ENCODE results near the gene LDLRAD3.

Gene LDLRAD3

DNA sequence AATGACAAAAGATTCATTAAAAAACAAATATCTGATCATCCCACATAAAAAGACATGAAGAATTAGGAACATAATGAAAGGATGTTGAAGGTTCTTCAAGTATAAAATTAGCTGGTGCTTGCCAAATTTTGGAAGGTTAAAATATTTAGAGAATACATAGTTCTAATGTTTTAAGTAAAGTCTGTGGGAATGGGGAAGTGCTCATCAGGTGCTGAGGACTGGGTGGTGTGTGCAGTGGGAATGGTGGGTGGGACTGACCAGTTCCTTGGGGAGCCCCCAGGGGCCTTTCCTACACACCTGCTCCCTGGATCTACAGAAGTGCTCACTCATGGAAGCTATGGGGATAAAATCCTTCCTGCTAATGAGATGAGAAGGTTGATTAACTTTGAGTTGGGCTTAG is 11.8 kb downstream of the LDLRAD3 start:
- no peak for DNase-seq
- no peak for TF ChIP-seq POLR2A (IDR thresholded peaks at IDR 0.05; ENCODE audit: low read length)
- TF ChIP-seq GATA1 (IDR thresholded peaks at IDR 0.05; ENCODE audit: low read depth, low read length), result no peak

DNA sequence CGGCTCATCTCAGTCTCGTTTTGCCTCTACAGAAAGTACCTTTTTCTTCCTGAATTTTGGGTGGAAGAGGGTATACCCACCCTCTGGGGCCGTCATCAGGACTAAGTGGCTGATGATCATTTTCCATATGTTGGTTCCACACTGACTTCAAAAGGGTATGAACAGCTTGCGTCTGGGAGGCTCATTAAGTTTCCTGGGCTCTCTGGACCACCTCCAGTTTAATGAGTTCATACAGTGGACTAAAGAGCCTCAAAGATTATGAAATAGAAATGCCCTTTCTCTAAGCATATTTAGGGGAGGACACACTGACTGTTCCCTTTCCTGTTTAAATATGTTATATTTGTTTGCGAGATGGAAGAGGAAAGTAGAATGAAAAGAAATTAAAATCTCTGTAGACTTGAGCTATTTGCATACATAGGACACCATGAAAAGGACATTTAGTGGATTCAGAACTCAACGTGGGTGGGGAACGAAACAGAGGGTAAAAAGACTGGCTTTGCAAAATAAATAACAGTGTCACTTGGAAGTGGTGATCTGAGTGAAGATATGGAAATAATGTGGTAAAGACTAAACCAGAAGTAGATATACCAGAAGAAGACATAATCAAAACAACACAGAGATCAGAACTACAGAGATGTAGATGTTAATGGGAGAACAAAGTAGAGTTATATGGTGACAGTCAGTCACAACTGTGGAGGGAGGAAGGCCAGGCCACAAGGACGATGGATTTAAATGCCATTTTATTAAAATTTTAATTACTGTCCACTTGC is 18.7 kb downstream of the LDLRAD3 start:
- DNase-seq, result no peak
- TF ChIP-seq POLR2A (IDR thresholded peaks at IDR 0.05; ENCODE audit: low read length), result no peak
- no peak for TF ChIP-seq GATA1 (IDR thresholded peaks at IDR 0.05; ENCODE audit: low read depth, low read length)

DNA sequence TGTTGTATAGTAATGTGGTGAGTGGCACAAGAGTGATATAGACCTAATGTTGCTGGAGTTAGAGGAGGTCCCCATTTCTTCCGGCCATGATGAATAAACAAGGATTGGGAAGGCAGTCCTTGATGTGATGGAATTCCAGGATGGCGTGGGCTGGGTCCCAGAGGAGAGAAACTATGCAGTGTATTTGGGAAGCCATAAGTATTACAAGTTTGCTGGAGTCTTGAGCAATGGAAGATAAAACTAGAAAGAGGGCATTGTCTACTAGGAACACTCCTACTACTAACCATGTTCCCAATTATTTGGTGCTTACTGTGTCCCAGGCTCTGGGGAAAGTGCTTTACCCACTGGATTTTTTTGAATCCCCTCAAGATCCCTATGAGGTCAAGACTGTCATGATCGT is 20.0 kb downstream of the LDLRAD3 start:
- TF ChIP-seq GATA1 (IDR thresholded peaks at IDR 0.05; ENCODE audit: low read depth, low read length) (no peak), POLR2A (IDR thresholded peaks at IDR 0.05; ENCODE audit: low read length) (no peak)
- DNase-seq, result no peak

DNA sequence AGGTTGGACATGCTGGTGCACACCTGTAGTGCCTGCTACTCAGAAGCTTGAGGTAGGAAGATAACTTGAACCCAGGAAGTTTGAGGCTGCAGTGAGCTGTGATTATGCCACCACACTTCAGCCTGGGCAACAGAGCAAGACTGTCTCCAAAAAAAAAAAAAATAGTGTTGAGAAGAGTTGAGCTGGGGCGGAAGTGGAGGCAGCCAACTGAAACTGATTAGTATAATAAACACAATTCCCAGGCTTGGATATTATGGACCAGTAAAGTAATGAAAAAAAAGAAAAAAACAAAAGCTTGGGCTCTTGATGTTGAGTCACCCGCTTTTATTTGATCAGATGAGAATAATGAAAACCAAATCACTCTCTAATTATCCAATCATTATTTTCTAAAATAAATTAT is 21.0 kb downstream of the LDLRAD3 start:
- no peak for TF ChIP-seq GATA1 (IDR thresholded peaks at IDR 0.05; ENCODE audit: low read depth, low read length)
- TF ChIP-seq POLR2A (IDR thresholded peaks at IDR 0.05; ENCODE audit: low read length), result no peak
- DNase-seq, result no peak

DNA sequence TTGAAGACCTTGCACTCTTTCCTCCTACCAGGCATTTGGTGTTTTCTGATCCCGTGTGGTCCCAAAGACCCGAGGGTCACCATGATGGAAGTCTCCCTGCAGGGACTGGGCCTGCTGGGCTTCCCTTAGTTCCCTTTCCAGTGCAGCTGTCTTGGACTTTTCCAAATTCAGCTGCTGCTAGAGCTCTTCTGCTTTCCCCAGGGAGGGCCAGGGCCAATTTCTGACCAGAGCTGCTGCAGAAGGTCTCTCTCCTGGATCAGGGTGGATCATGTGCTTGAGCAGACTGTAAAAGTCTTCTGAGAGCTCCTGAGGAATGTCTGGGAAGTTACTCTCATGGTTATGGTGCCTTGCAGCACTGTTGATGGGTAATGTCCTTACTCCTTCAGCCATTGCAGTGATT is 23.2 kb downstream of the LDLRAD3 start:
- TF ChIP-seq GATA1 (IDR thresholded peaks at IDR 0.05; ENCODE audit: low read depth, low read length), result no peak
- no peak for TF ChIP-seq POLR2A (IDR thresholded peaks at IDR 0.05; ENCODE audit: low read length)

DNA sequence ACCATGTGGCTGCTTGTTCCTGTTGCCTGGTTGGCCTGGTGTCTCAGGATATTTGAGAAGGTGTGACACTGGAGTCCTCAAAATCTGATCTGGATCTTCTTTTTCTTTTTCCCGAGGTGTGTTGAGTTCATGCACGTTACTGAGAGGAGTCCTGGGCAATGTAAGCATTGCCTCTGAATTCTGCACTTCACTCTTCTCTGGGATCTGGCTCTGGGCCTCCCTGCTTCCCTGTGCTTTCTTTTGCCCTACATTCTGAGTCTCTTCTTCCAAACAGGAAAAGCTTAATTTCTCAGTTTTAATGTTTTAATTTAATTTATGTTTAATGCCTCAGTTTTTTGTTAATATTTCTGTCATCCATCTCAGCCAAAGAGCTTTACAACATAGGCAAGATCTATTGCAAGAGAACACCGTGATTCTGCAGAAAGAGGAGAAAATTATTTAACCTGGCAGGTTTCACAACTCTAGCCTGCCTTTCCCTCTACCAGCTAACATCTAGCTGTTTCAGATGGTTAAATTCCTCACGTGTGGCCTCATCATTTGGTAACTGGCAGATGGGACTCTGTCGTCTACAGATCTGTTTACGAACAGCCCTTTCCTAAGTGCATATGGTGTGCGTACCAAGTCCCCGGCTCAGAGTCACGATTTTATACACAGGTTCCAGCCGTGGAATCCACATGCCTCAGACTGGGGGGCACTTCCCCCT is 24.7 kb downstream of the LDLRAD3 start:
- TF ChIP-seq GATA1 (IDR thresholded peaks at IDR 0.05; ENCODE audit: low read depth, low read length) (no peak), POLR2A (IDR thresholded peaks at IDR 0.05; ENCODE audit: low read length) (no peak)
- DNase-seq, result no peak

More for the DNA sequence above, 23.2 kb downstream of the LDLRAD3 start:
- no peak for DNase-seq

DNA sequence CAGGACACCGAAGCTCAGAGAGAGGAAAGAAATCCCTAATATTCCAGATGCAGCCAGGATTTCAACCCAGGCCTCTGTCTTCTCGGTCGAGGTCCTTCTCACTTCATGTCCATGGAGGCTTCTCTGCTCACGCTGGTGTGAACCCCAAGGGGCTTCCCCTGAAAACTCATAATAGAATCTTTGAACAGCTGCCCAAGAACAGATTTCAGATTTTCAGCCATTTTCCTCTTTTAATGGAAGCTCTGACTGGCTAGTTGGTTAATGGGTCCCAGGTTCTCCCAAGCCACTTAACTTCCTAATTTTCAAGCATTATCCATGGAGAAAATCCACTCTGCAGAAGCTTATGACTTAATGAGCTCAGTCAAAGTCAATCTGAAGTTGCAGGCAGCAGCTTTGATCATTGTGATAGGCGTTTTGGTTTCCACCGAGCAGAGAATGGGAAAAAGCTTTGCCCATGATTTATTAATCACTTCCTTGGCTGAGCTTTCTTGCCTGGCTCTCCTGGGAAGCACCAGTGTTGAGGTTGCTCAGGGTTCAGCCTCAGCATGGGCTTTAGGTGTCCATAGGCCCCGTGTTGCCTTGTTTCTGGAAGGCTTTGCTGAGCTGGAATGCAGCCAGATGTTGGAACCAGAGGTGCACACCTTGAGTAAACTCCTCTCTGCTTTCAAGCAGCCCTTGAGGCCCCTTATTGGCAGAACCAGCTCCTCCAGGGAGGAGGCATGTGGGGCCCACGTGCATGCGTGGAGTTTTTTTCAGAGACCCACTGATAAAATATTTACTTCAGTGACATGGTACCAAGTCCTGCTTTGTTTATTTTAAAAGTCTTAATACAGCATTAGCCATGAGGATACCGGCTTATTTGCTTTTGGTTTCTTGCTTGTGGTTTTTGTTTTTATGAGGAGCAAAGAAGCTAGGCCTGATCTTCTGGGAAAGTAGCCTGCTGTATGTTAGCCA is 25.5 kb downstream of the LDLRAD3 start:
- DNase-seq, result no peak
- TF ChIP-seq POLR2A (IDR thresholded peaks at IDR 0.05; ENCODE audit: low read length) (no peak), GATA1 (IDR thresholded peaks at IDR 0.05; ENCODE audit: low read depth, low read length) (no peak)

DNA sequence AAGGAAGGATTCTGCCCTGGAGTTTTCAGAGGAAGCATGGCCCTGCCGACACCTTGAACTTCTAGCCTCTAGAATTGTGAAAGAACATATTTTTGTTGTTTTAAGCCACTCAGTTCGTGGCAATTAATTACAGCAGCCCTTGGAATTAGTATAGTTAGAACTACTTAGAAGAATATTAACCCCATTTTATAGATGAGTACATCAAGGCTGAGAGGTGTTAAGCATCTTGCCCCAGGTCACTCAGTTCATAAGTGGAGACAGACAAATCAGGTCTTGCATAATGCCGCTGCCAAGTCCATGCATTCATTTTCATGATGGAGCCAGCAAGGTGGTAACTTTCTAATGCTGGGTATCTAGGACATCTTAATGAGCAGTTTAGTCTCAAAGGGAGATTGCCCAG is 26.6 kb downstream of the LDLRAD3 start:
- TF ChIP-seq POLR2A (IDR thresholded peaks at IDR 0.05; ENCODE audit: low read length) (no peak), GATA1 (IDR thresholded peaks at IDR 0.05; ENCODE audit: low read depth, low read length) (no peak)
- no peak for DNase-seq

DNA sequence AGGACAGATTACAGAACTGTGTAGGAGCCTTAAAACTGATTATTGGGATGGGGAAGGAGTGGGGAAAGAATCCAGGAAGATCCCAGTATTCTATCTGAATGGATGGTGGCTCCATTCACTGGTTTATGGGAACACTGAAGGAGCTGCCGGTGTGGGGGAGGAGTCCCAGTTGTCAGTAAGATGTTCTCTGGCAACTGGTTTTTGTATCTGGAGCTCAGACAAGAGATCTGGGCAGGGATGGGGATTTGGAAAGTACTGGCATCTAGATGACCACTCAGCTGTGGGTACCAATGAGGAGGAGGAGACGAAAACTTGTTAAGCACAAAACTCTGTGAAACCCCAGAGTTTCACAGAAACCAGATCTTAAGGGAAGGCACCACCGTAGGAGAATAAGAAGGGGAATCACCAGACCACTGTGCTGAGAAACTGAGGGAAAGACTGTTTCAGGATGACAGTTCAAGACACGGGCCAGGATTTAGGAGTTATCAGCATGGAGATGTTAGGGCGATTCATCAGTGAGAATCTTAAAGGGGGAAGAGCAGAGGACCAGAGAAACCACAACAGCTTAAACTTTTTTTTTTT is 28.1 kb downstream of the LDLRAD3 start:
- no peak for DNase-seq
- TF ChIP-seq POLR2A (IDR thresholded peaks at IDR 0.05; ENCODE audit: low read length) (no peak), GATA1 (IDR thresholded peaks at IDR 0.05; ENCODE audit: low read depth, low read length) (no peak)

DNA sequence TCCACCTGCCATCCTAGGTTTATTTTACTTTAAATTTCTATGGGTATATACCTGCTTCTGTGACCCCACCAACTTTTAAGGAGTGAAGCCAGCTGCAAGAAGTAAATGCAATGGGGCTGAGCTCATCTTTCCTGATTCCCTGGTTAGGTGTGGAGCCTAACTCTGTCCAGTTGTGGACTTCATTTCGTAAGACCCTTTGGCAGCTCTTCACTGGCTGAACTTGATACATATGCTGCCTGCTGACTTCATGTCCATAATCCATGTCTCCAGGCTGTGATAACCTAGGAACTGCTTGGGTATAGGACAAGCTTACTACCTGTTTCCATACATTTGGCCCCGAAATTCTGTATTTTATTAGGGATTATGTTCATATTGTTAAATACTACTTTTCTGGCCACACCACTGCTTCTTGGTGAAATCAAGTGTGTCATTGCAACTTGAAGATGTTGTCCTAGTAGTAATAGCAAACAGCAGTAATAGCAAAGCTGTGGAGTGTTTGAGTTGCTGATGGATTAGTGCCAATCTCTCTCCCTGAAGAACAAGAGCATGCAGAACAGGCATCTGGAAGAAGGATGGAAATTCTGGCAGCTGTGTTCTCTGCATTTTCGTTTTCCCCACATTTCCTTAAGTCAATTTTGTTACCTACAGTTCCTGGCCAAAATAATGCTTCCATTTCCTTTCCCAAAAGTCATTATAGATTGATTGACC is 31.2 kb downstream of the LDLRAD3 start:
- TF ChIP-seq GATA1 (IDR thresholded peaks at IDR 0.05; ENCODE audit: low read depth, low read length) (no peak), POLR2A (IDR thresholded peaks at IDR 0.05; ENCODE audit: low read length) (no peak)
- no peak for DNase-seq

DNA sequence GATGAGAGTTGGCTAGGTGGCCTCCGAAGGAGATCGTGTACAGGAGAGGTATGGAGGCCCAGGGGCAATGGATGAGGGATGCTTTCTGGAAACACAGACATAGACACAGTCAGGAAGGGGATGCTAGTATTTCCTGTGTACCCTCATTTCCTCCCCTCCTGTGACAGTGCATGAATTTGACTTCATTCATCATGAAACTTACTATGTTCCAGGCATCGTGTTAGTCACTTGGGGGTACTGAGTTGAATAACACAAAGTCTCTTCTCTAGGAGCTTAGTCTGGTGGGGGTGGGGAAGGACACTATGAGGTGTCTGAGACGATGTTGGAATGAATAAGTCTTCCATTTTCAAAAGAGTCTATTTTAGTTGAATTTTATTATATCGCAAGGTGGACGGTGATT is 32.6 kb downstream of the LDLRAD3 start:
- TF ChIP-seq POLR2A (IDR thresholded peaks at IDR 0.05; ENCODE audit: low read length), result no peak
- no peak for TF ChIP-seq GATA1 (IDR thresholded peaks at IDR 0.05; ENCODE audit: low read depth, low read length)
- DNase-seq, result no peak

DNA sequence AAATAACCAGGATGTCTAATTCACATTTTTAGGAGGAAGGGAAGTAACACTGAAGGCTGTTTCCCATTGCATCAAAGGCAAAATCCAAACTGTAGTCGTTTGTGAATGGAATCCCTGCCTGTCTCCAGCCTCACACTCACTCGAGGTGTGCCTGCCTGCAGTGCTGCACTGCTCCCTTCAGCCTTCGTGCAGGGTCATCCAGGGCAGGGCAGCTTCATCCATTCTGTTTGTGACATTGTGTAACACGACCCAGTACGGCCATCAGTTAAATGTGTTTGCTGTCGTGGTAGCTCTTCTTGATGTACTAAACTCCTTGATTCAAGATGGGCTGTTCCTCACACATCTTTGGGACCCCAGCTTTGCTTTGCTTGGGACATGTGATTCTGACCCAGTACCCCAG is 34.3 kb downstream of the LDLRAD3 start:
- no peak for TF ChIP-seq POLR2A (IDR thresholded peaks at IDR 0.05; ENCODE audit: low read length)
- no peak for TF ChIP-seq GATA1 (IDR thresholded peaks at IDR 0.05; ENCODE audit: low read depth, low read length)
- DNase-seq, result no peak

DNA sequence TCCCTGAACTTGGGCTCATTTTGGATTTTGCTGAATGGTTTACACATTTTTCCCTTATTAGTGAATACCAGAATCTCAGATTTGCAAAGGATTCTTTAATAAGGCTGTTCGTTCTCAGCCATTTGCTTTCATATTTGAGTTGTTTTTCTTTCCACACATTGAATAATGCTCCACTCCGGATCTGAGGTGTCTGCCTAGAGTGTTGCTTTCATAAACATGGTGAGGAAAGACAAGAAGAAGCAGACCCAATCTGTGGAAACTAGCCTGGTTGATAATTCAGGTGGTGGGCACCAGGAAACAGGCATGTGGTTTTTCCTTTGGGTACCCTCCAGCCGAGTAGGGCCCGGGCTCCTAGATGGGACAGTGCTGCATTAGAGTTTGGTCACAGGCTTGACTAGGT is 35.0 kb downstream of the LDLRAD3 start:
- no peak for DNase-seq
- no peak for TF ChIP-seq POLR2A (IDR thresholded peaks at IDR 0.05; ENCODE audit: low read length)
- no peak for TF ChIP-seq GATA1 (IDR thresholded peaks at IDR 0.05; ENCODE audit: low read depth, low read length)

All from erythroblast (primary cell).